ENCODE results near the gene HUS1B.

HUS1B gene

GRCh38 chr6:689223-689622 lies 32.3 kb upstream of the HUS1B start:
- Histone ChIP-seq H3K79me2 (ENCODE audit: low read length) (peaks cover 67% of the 10 kb centered on the region), H3K27ac (ENCODE audit: low read length) (no peak overlapping the region), H3K4me2 (ENCODE audit: low read depth, low read length) (no peak overlapping the region), H3K4me1 (ENCODE audit: low read length) (peaks cover 21% of the 10 kb centered on the region), H3K4me3 (ENCODE audit: low read length) (no peak overlapping the region), H3K9me3 (replicated peaks; ENCODE audit: insufficient read depth, low read length) (no peaks in the 10 kb centered on the region), H3F3A (ENCODE audit: insufficient read depth, low read length) (peaks cover 24% of the 10 kb centered on the region), H3K9ac (ENCODE audit: low read length) (no peak overlapping the region), H3K36me3 (replicated peaks; ENCODE audit: insufficient read depth, low read length) (no peaks in the 10 kb centered on the region), H3K27me3 (replicated peaks; ENCODE audit: insufficient read depth, low read length) (no peaks in the 10 kb centered on the region), H4K20me1 (ENCODE audit: insufficient read depth, low read length) (0 out of 2 replicates have a peak, but pooled peaks cover 3% of the 10 kb centered on the region), H3K9me2 (replicated peaks; ENCODE audit: insufficient read depth, low read length) (no peaks in the 10 kb centered on the region), H2AFZ (ENCODE audit: low read length) (no peak overlapping the region)
- no peak for DNase-seq
- TF ChIP-seq EZH2 (optimal IDR thresholded peaks at IDR 0.05; ENCODE audit: low read depth, low read length): no peak
- TF ChIP-seq, protein P1, sequence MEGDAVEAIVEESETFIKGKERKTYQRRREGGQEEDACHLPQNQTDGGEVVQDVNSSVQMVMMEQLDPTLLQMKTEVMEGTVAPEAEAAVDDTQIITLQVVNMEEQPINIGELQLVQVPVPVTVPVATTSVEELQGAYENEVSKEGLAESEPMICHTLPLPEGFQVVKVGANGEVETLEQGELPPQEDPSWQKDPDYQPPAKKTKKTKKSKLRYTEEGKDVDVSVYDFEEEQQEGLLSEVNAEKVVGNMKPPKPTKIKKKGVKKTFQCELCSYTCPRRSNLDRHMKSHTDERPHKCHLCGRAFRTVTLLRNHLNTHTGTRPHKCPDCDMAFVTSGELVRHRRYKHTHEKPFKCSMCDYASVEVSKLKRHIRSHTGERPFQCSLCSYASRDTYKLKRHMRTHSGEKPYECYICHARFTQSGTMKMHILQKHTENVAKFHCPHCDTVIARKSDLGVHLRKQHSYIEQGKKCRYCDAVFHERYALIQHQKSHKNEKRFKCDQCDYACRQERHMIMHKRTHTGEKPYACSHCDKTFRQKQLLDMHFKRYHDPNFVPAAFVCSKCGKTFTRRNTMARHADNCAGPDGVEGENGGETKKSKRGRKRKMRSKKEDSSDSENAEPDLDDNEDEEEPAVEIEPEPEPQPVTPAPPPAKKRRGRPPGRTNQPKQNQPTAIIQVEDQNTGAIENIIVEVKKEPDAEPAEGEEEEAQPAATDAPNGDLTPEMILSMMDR (IDR thresholded peaks at IDR 0.05; ENCODE audit: low read length): no peak
- no peak for TF ChIP-seq EZH2phosphoT487 (IDR thresholded peaks at IDR 0.05; ENCODE audit: low read length)

DNA sequence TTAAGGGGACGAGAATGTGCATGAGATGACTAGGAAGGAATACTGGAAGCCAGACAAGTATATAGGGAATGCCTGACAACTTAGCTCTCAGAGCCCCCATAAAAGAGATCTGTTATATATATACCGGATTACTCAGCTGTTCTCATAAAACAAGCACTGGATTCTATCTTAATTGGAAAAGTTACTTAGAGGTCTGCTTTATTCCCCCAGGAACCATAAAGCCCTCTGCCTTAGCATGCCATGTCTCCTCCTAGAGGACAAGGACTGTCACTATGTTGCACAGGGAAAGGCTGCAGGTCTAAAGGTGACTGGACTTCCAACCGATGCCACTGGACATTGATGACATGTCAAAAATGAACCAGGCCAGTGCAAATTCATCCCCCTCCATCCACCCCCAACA lies 29.6 kb upstream of the HUS1B start:
- H4K20me1 ChIP-seq (ENCODE audit: insufficient read depth, low read length): 0 out of 2 replicates have a peak, but pooled peaks cover 11% of the 10 kb centered on the region

DNA sequence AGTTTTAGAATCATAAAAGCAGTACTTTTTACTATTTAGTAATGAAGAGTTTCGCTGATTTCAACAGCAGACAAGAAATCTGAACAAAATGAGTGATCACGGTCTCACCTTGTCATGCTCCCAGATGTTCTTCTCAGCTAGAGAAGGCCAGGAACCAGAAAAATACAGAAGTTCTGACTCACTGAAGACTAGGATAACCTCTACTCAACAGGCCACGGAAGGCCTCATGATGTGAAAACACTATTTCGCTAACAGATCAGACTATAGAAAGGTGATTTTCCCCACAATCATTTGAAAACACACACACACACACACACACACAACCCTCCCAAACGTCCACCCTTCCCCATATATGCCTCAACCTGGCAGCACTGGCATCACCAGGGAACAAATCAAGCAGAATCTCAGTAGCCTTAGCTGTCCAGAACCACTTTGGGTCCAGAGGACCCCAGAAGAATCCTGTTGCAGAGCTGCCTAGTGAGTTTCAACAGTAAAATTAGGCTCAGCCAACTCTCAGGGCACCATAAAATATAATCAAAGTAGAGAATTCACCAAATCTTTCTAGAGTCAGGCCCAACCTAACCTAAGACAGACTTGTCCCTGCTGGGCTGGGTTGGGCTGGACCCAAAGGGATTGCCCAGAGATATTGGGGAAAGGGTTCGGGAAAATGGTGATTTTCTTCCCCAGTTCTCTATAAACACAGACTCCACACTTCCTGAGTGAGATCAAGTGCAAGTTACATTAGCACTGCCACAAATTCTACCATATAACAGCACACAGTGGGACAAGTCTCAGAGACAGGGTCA lies 28.1 kb upstream of the HUS1B start:
- no peaks in the 10 kb centered on the region for H3K36me3 ChIP-seq (replicated peaks; ENCODE audit: insufficient read depth, low read length)
- peaks cover 14% of the 10 kb centered on the region for H3F3A ChIP-seq (ENCODE audit: insufficient read depth, low read length)
- H3K9ac ChIP-seq (ENCODE audit: low read length): no peak overlapping the region
- peak overlapping the region; percentile 62 for H3K4me2 ChIP-seq (ENCODE audit: low read depth, low read length)
- H3K9me3 ChIP-seq (replicated peaks; ENCODE audit: insufficient read depth, low read length): no peaks in the 10 kb centered on the region
- H3K79me2 ChIP-seq (ENCODE audit: low read length): peaks cover 85% of the 10 kb centered on the region
- no peak overlapping the region for H2AFZ ChIP-seq (ENCODE audit: low read length)
- peak; percentile 66 for DNase-seq
- 0 out of 2 replicates have a peak, but pooled peaks cover 11% of the 10 kb centered on the region for H4K20me1 ChIP-seq (ENCODE audit: insufficient read depth, low read length)
- H3K27ac ChIP-seq (ENCODE audit: low read length): peak overlapping the region; percentile 43; the same call in 1 of the 2 replicates
- TF ChIP-seq, protein P1 (IDR thresholded peaks at IDR 0.05; ENCODE audit: low read length): no peak
- TF ChIP-seq EZH2phosphoT487 (IDR thresholded peaks at IDR 0.05; ENCODE audit: low read length) (no peak), EZH2 (optimal IDR thresholded peaks at IDR 0.05; ENCODE audit: low read depth, low read length) (no peak)
- H3K4me3 ChIP-seq (ENCODE audit: low read length): 0 out of 2 replicates have a peak overlapping the region, but pooled peaks have one; percentile 6
- peaks cover 18% of the 10 kb centered on the region for H3K4me1 ChIP-seq (ENCODE audit: low read length)
- H3K9me2 ChIP-seq (replicated peaks; ENCODE audit: insufficient read depth, low read length): no peaks in the 10 kb centered on the region
- no peaks in the 10 kb centered on the region for H3K27me3 ChIP-seq (replicated peaks; ENCODE audit: insufficient read depth, low read length)

More for the DNA sequence above, 29.6 kb upstream of the HUS1B start:
- Histone ChIP-seq H3K27ac (ENCODE audit: low read length) (no peak overlapping the region), H3K27me3 (replicated peaks; ENCODE audit: insufficient read depth, low read length) (no peaks in the 10 kb centered on the region), H3K79me2 (ENCODE audit: low read length) (peaks cover 88% of the 10 kb centered on the region), H2AFZ (ENCODE audit: low read length) (no peak overlapping the region), H3K4me3 (ENCODE audit: low read length) (no peak overlapping the region), H3K9me2 (replicated peaks; ENCODE audit: insufficient read depth, low read length) (no peaks in the 10 kb centered on the region), H3F3A (ENCODE audit: insufficient read depth, low read length) (peaks cover 14% of the 10 kb centered on the region), H3K9ac (ENCODE audit: low read length) (no peak overlapping the region), H3K36me3 (replicated peaks; ENCODE audit: insufficient read depth, low read length) (no peaks in the 10 kb centered on the region), H3K9me3 (replicated peaks; ENCODE audit: insufficient read depth, low read length) (no peaks in the 10 kb centered on the region), H3K4me1 (ENCODE audit: low read length) (peaks cover 26% of the 10 kb centered on the region), H3K4me2 (ENCODE audit: low read depth, low read length) (no peak overlapping the region)
- no peak for TF ChIP-seq EZH2phosphoT487 (IDR thresholded peaks at IDR 0.05; ENCODE audit: low read length)
- TF ChIP-seq, protein P1 (IDR thresholded peaks at IDR 0.05; ENCODE audit: low read length): peak; percentile 13
- no peak for TF ChIP-seq EZH2 (optimal IDR thresholded peaks at IDR 0.05; ENCODE audit: low read depth, low read length)
- no peak for DNase-seq
